Measurements from ENCODE around the gene OR5AU1. TPM values are rescaled to one million over a fixed set of nuclear protein-coding genes. Genes with fewer than 3 reads are reported as not detected.

OR5AU1 gene
- polyA plus RNA-seq, 1 donor: not detected

GRCh38 chr14:21107283-21107800 lies 48.5 kb downstream of the OR5AU1 start:
- DNase-seq (ENCODE audit: low read depth): no peak

GRCh38 chr14:21106498-21107282 lies 49.2 kb downstream of the OR5AU1 start:
- no peak for DNase-seq (ENCODE audit: low read depth)

- no peak for DNase-seq (ENCODE audit: low read depth)
These were observed 49.7 kb downstream of the OR5AU1 start for GRCh38 chr14:21106176-21106497.

DNA sequence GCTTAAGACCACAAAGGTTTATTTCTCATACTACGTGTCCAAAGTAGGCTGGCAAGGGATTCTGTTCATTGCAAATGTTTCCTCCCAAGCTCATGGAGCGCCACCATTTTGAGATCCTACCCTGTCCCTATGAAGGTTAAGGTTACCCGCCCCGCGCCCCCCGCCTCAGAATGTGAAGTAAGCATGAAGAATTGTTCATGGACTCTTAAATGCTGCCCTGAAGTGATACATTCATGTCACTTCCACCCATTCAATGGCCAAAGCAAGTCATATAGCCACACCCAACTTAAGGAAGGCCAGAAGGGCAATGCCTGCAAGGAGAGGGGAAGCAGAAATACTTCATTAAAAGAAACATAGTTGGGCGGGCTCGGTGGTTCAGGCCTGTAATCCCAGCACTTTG lies 50.8 kb downstream of the OR5AU1 start:
- no peak for DNase-seq (ENCODE audit: low read depth)

Other genes starting within 250 kb of the OR5AU1 start
- gene RNASE2, start 200.6 kb downstream of the OR5AU1 start, polyA plus RNA-seq (ENCODE audit: insufficient read length): 0.66 TPM
- 47.6 TPM for gene METTL17, start 166.1 kb downstream of the OR5AU1 start, polyA plus RNA-seq (ENCODE audit: insufficient read length)
- not detected for gene SLC39A2, start 156.8 kb downstream of the OR5AU1 start, polyA plus RNA-seq (ENCODE audit: insufficient read length)
- gene NDRG2, start 131.0 kb downstream of the OR5AU1 start, polyA plus RNA-seq (ENCODE audit: insufficient read length): 183 TPM
- gene TPPP2, start 125.8 kb downstream of the OR5AU1 start, polyA plus RNA-seq (ENCODE audit: insufficient read length): 0.49 TPM
- 0.15 TPM for gene RNASE13, start 121.3 kb downstream of the OR5AU1 start, polyA plus RNA-seq (ENCODE audit: insufficient read length)
- gene RNASE7, start 113.7 kb downstream of the OR5AU1 start, polyA plus RNA-seq (ENCODE audit: insufficient read length): 0.09 TPM
- not detected for gene RNASE8, start 98.2 kb downstream of the OR5AU1 start, polyA plus RNA-seq (ENCODE audit: insufficient read length)
- 64.8 TPM for gene ARHGEF40, start 85.8 kb downstream of the OR5AU1 start, polyA plus RNA-seq (ENCODE audit: insufficient read length)
- gene ZNF219, start 57.4 kb downstream of the OR5AU1 start, polyA plus RNA-seq (ENCODE audit: insufficient read length): 17.6 TPM
- gene TMEM253, start 55.0 kb downstream of the OR5AU1 start, polyA plus RNA-seq (ENCODE audit: insufficient read length): 0.62 TPM
- gene HNRNPC, start 113.4 kb upstream of the OR5AU1 start, polyA plus RNA-seq (ENCODE audit: insufficient read length): 401 TPM
- gene RPGRIP1, start 124.0 kb upstream of the OR5AU1 start, polyA plus RNA-seq (ENCODE audit: insufficient read length): 0.82 TPM
- 71.7 TPM for gene SUPT16H, start 228.0 kb upstream of the OR5AU1 start, polyA plus RNA-seq (ENCODE audit: insufficient read length)